OCI-LY1 (cell line): ENCODE results near the gene DOCK1.

Experiments
- H2AFZ ChIP-seq: fragments of 200-600 bp; sonication (generic), shearing (Covaris generic); 2 replicates; pipeline ENCODE4 v1.6.0; 2014; ENCODE audit warnings: antibody characterized with exemption, mild to moderate bottlenecking, low read length
- H3F3A ChIP-seq: fragments of 200-600 bp; sonication (generic), shearing (Covaris generic); 2 replicates; pipeline ENCODE4 v1.6.0; 2014; ENCODE audit warnings: mild to moderate bottlenecking, antibody characterized with exemption, low read length, moderate library complexity; ENCODE audit not compliant: insufficient read depth
- H3K27ac ChIP-seq: fragments of 200-600 bp; sonication (generic); 2 replicates; pipeline ENCODE4 v1.5.1; 2014; ENCODE audit warnings: low read length, mixed run types, mild to moderate bottlenecking, low read depth; ENCODE audit not compliant: poor library complexity, severe bottlenecking
- H3K27me3 ChIP-seq: fragments of 200-600 bp; sonication (generic); 2 replicates; pipeline ENCODE4 v1.6.0; 2014; ENCODE audit warnings: antibody characterized with exemption, mild to moderate bottlenecking, low read length, moderate library complexity; ENCODE audit not compliant: insufficient read depth
- H3K36me3 ChIP-seq: fragments of 200-600 bp; sonication (generic); 2 replicates; pipeline ENCODE4 v1.6.1; 2014; ENCODE audit warnings: mild to moderate bottlenecking, antibody characterized with exemption, low read length, moderate library complexity, mixed read lengths; ENCODE audit not compliant: insufficient read depth
- H3K4me1 ChIP-seq: fragments of 200-600 bp; sonication (generic); 2 replicates; pipeline ENCODE4 v1.5.1; 2014; ENCODE audit warnings: mild to moderate bottlenecking, low read length, moderate library complexity; ENCODE audit not compliant: insufficient read depth, severe bottlenecking
- H3K4me2 ChIP-seq: fragments of 200-600 bp; sonication (generic), shearing (Covaris generic); 2 replicates; pipeline ENCODE4 v1.6.1; 2014; ENCODE audit warnings: low read length
- H3K4me3 ChIP-seq: fragments of 200-600 bp; sonication (generic); 2 replicates; pipeline ENCODE4 v1.5.1; 2014; ENCODE audit warnings: low read length, low read depth, mild to moderate bottlenecking, mixed read lengths; ENCODE audit not compliant: poor library complexity, severe bottlenecking
- H3K79me2 ChIP-seq: fragments of 200-600 bp; shearing (Covaris generic); 2 replicates; pipeline ENCODE4 v1.6.1; 2016; ENCODE audit warnings: mixed run types, low read length, mixed read lengths; ENCODE audit not compliant: insufficient read depth
- H3K9ac ChIP-seq: fragments of 200-600 bp; sonication (generic), shearing (Covaris generic); 2 replicates; pipeline ENCODE4 v1.6.1; 2014; ENCODE audit warnings: mild to moderate bottlenecking, low read length, mixed read lengths
- H3K9me2 ChIP-seq: fragments of 200-600 bp; sonication (generic), shearing (Covaris generic); 2 replicates; pipeline ENCODE4 v1.6.1; 2014; ENCODE audit warnings: low read depth, mild to moderate bottlenecking, low read length, mixed read lengths
- H3K9me3 ChIP-seq: fragments of 200-600 bp; shearing (Covaris generic); 2 replicates; pipeline ENCODE4 v1.6.1; 2014; ENCODE audit warnings: low read length, mixed read lengths
- H4K20me1 ChIP-seq: fragments of 200-600 bp; sonication (generic), shearing (Covaris generic); 2 replicates; pipeline ENCODE4 v1.6.0; 2016; ENCODE audit warnings: mild to moderate bottlenecking, low read length; ENCODE audit not compliant: insufficient read depth
- EZH2 ChIP-seq: fragments of 200-600 bp; sonication (generic), shearing (Covaris generic); IDR thresholded peaks from 2 replicates; pipeline ENCODE4 v1.8.0; 2017; ENCODE audit warnings: borderline replicate concordance, mixed run types, mild to moderate bottlenecking, antibody characterized with exemption, low read length, moderate library complexity, mixed read lengths
- TF ChIP-seq, protein P1 (sequence below): fragments of 200-600 bp; sonication (generic), shearing (Covaris generic); IDR thresholded peaks from 2 replicates; pipeline ENCODE4 v1.5.1; 2017; ENCODE audit warnings: mild to moderate bottlenecking, antibody characterized with exemption, low read length, moderate library complexity, mixed read lengths

Gene DOCK1

GRCh38 chr10:127198721-127199120 is 293.5 kb downstream of the DOCK1 start:
- Histone ChIP-seq H3K27ac (no peak overlapping the region), H3K27me3 (no peaks in the 10 kb centered on the region), H4K20me1 (no peaks in the 10 kb centered on the region), H3K9ac (no peak overlapping the region), H3K79me2 (no peaks in the 10 kb centered on the region), H3K36me3 (no peaks in the 10 kb centered on the region), H2AFZ (no peak overlapping the region), H3K9me3 (no peaks in the 10 kb centered on the region), H3K9me2 (no peaks in the 10 kb centered on the region), H3K4me2 (no peak overlapping the region), H3K4me3 (no peak overlapping the region), H3K4me1 (no peaks in the 10 kb centered on the region), H3F3A (no peaks in the 10 kb centered on the region)
- TF ChIP-seq, protein P1, sequence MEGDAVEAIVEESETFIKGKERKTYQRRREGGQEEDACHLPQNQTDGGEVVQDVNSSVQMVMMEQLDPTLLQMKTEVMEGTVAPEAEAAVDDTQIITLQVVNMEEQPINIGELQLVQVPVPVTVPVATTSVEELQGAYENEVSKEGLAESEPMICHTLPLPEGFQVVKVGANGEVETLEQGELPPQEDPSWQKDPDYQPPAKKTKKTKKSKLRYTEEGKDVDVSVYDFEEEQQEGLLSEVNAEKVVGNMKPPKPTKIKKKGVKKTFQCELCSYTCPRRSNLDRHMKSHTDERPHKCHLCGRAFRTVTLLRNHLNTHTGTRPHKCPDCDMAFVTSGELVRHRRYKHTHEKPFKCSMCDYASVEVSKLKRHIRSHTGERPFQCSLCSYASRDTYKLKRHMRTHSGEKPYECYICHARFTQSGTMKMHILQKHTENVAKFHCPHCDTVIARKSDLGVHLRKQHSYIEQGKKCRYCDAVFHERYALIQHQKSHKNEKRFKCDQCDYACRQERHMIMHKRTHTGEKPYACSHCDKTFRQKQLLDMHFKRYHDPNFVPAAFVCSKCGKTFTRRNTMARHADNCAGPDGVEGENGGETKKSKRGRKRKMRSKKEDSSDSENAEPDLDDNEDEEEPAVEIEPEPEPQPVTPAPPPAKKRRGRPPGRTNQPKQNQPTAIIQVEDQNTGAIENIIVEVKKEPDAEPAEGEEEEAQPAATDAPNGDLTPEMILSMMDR, result no peak
- TF ChIP-seq EZH2, result no peak

DNA sequence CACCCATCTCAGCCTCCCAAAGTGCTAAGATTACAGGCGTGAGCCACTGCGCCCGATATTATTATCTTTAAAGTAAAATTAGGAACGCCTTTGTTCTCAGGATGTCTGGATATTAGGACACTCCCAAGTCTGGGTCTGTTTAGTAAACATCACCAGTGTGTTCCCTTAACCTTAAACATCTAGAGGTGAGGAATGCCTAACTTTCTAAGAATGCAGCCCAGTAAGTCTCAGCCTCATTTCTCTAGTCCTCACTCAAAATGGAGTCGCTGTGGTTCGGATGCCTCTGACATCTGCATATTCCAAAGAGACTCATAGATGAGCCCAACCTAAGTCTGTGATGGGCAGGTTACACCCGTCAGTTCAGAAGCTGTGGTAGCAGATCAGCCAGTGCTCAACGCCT is 295.4 kb downstream of the DOCK1 start:
- Histone ChIP-seq H3K4me2 (no peak overlapping the region), H3K27me3 (no peaks in the 10 kb centered on the region), H3K9me3 (no peaks in the 10 kb centered on the region)

GRCh38 chr10:127203067-127203466 is 297.8 kb downstream of the DOCK1 start:
- Histone ChIP-seq H2AFZ (no peak overlapping the region), H3K27ac (no peak overlapping the region), H4K20me1 (no peaks in the 10 kb centered on the region), H3K9me3 (no peaks in the 10 kb centered on the region), H3K4me1 (no peaks in the 10 kb centered on the region), H3K27me3 (no peaks in the 10 kb centered on the region), H3K36me3 (no peaks in the 10 kb centered on the region), H3K79me2 (no peaks in the 10 kb centered on the region), H3F3A (no peaks in the 10 kb centered on the region), H3K9ac (no peak overlapping the region), H3K4me3 (no peak overlapping the region), H3K9me2 (no peaks in the 10 kb centered on the region), H3K4me2 (no peak overlapping the region)
- TF ChIP-seq EZH2, result no peak
- TF ChIP-seq, protein P1, result no peak

More for the DNA sequence above, 295.4 kb downstream of the DOCK1 start:
- H3K27ac ChIP-seq, result no peak overlapping the region
- H3K4me1 ChIP-seq, result no peaks in the 10 kb centered on the region
- TF ChIP-seq, protein P1, result no peak
- TF ChIP-seq EZH2, result no peak
- H3K9ac ChIP-seq, result no peak overlapping the region
- H2AFZ ChIP-seq, result no peak overlapping the region
- H4K20me1 ChIP-seq, result no peaks in the 10 kb centered on the region
- no peaks in the 10 kb centered on the region for H3K9me2 ChIP-seq
- H3K4me3 ChIP-seq, result no peak overlapping the region
- no peaks in the 10 kb centered on the region for H3F3A ChIP-seq
- H3K36me3 ChIP-seq, result no peaks in the 10 kb centered on the region
- no peaks in the 10 kb centered on the region for H3K79me2 ChIP-seq
